Astrocyte (in vitro differentiated cells and primary cell): Measurements from ENCODE around the gene IFT20. TPM values are rescaled to one million over a fixed set of nuclear protein-coding genes. Genes with fewer than 3 reads are reported as not detected.

Experiments used
- DNase-seq: peaks from one replicate; pipeline ENCODE4 v3.0.0-alpha.2; 2010; ENCODE audit warnings: low read depth
- FAIRE-seq: peaks from 2 replicates; lab custom pipeline; 2011; peaks lifted over from hg19 to GRCh38; lab: Jason Lieb, UNC
- H2AFZ ChIP-seq: 2 replicates; pipeline ENCODE4 v1.6.0; 2012; ENCODE audit warnings: low read depth, low read length, inconsistent platforms
- H3K27ac ChIP-seq: 2 replicates; pipeline ENCODE4 v1.5.1; 2011; ENCODE audit warnings: low read depth, low read length, inconsistent platforms
- H3K27me3 ChIP-seq: 2 replicates; pipeline ENCODE4 v1.6.0; 2011; ENCODE audit warnings: low read length, inconsistent platforms; ENCODE audit not compliant: insufficient read depth
- H3K36me3 ChIP-seq: 2 replicates; pipeline ENCODE4 v1.5.1; 2011; ENCODE audit warnings: low read length, inconsistent platforms; ENCODE audit not compliant: insufficient read depth
- H3K4me1 ChIP-seq: 2 replicates; pipeline ENCODE4 v1.5.1; 2011; ENCODE audit warnings: low read length, inconsistent platforms; ENCODE audit not compliant: insufficient read depth
- H3K4me2 ChIP-seq: 2 replicates; pipeline ENCODE4 v1.6.0; 2012; ENCODE audit warnings: low read length, inconsistent platforms
- H3K4me3 ChIP-seq: 2 replicates; pipeline ENCODE4 v1.5.1; 2011; ENCODE audit warnings: low read depth, mild to moderate bottlenecking, low read length, inconsistent platforms; ENCODE audit not compliant: insufficient read depth
- H3K79me2 ChIP-seq: 2 replicates; pipeline ENCODE4 v1.6.0; 2012; ENCODE audit warnings: mild to moderate bottlenecking, low read length, inconsistent platforms; ENCODE audit not compliant: insufficient read depth
- H3K9ac ChIP-seq: 2 replicates; pipeline ENCODE4 v1.6.0; 2012; ENCODE audit warnings: mild to moderate bottlenecking, low read length, inconsistent platforms
- H3K9me3 ChIP-seq: 2 replicates; pipeline ENCODE4 v1.5.1; 2012; ENCODE audit warnings: low read depth, mild to moderate bottlenecking, low read length, inconsistent platforms; ENCODE audit not compliant: insufficient read depth
- H4K20me1 ChIP-seq: 2 replicates; pipeline ENCODE4 v1.6.0; 2012; ENCODE audit warnings: low read length, inconsistent platforms; ENCODE audit not compliant: insufficient read depth
- H3K27ac Mint-ChIP-seq: one replicate; pipeline ENCODE4 v1.8.0; 2021; ENCODE audit warnings: mild to moderate bottlenecking, mixed read lengths; ENCODE audit not compliant: unreplicated experiment
- H3K27me3 Mint-ChIP-seq: one replicate; pipeline ENCODE4 v1.8.0; 2021; ENCODE audit warnings: low read depth, mixed read lengths; ENCODE audit not compliant: unreplicated experiment
- H3K36me3 Mint-ChIP-seq: one replicate; pipeline ENCODE4 v1.8.0; 2021; ENCODE audit warnings: low read depth, mixed read lengths; ENCODE audit not compliant: unreplicated experiment
- H3K4me1 Mint-ChIP-seq: one replicate; pipeline ENCODE4 v1.8.0; 2021; ENCODE audit warnings: low read depth, mixed read lengths; ENCODE audit not compliant: unreplicated experiment
- H3K4me3 Mint-ChIP-seq: one replicate; pipeline ENCODE4 v1.8.0; 2021; ENCODE audit warnings: mild to moderate bottlenecking, moderate library complexity, mixed read lengths; ENCODE audit not compliant: unreplicated experiment
- H3K9me3 Mint-ChIP-seq: one replicate; pipeline ENCODE4 v1.8.0; 2021; ENCODE audit warnings: mild to moderate bottlenecking, mixed read lengths; ENCODE audit not compliant: unreplicated experiment
- EZH2 ChIP-seq: IDR thresholded peaks from 2 replicates; pipeline ENCODE4 v1.6.1; 2012; ENCODE audit warnings: mild to moderate bottlenecking, low read length, inconsistent platforms; ENCODE audit not compliant: insufficient read depth
- total RNA-seq: library from RNA; stranded (reverse); gene quantifications from 2 replicates; pipeline ENCODE4 v1.2.1, GENCODE V29; 2021
- TF ChIP-seq, protein P1 (sequence below): IDR thresholded peaks from 2 replicates; pipeline ENCODE4 v1.5.1; 2011; ENCODE audit warnings: low read depth, mild to moderate bottlenecking, inconsistent platforms, low read length, moderate library complexity; ENCODE audit not compliant: insufficient read depth

The IFT20 gene
- total RNA-seq, 1 donor from 2014 or later = 70.4 TPM

DNA sequence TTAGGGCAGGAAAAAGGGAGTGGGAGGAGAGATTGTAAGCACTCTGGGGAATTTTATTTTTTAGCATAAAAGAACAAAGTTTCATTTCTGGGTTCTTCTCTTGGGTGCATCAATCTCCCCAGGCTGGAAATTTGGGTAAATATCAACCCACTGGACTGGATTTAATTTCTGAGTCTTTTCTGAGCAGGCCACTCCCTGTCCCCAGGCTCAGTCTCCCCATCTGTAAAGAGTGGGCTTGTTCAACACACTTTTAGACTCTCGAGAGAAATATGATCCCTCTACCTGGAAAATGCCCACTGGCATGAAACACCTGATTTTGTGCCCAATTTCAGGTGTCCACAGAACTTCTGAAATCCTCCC is 35.5 kb upstream of the IFT20 start:
- no peak for FAIRE-seq
- Histone ChIP-seq H3K36me3 (no peaks in the 10 kb centered on the region), H3K4me1 (peaks cover 21% of the 10 kb centered on the region), H3K9ac (peak overlapping the region; percentile 32), H3K9me3 (no peaks in the 10 kb centered on the region), H3K27ac (no peak overlapping the region), H3K79me2 (peaks cover 12% of the 10 kb centered on the region), H3K4me2 (peak overlapping the region; percentile 100), H3K27me3 (no peaks in the 10 kb centered on the region), H3K4me3 (peak overlapping the region; percentile 73), H2AFZ (peak overlapping the region; percentile 38), H4K20me1 (peaks cover 29% of the 10 kb centered on the region)
- no peaks in the 10 kb centered on the region for H3K9me3 Mint-ChIP-seq
- peak overlapping the region; percentile 84 for H3K4me3 Mint-ChIP-seq
- H3K27ac Mint-ChIP-seq = peak overlapping the region; percentile 93
- no peak for TF ChIP-seq EZH2
- TF ChIP-seq, protein P1, sequence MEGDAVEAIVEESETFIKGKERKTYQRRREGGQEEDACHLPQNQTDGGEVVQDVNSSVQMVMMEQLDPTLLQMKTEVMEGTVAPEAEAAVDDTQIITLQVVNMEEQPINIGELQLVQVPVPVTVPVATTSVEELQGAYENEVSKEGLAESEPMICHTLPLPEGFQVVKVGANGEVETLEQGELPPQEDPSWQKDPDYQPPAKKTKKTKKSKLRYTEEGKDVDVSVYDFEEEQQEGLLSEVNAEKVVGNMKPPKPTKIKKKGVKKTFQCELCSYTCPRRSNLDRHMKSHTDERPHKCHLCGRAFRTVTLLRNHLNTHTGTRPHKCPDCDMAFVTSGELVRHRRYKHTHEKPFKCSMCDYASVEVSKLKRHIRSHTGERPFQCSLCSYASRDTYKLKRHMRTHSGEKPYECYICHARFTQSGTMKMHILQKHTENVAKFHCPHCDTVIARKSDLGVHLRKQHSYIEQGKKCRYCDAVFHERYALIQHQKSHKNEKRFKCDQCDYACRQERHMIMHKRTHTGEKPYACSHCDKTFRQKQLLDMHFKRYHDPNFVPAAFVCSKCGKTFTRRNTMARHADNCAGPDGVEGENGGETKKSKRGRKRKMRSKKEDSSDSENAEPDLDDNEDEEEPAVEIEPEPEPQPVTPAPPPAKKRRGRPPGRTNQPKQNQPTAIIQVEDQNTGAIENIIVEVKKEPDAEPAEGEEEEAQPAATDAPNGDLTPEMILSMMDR = no peak
- peaks cover 7% of the 10 kb centered on the region for H3K36me3 Mint-ChIP-seq
- H3K4me1 Mint-ChIP-seq = peaks cover 15% of the 10 kb centered on the region
- DNase-seq = no peak
- peaks cover 12% of the 10 kb centered on the region for H3K27me3 Mint-ChIP-seq

DNA sequence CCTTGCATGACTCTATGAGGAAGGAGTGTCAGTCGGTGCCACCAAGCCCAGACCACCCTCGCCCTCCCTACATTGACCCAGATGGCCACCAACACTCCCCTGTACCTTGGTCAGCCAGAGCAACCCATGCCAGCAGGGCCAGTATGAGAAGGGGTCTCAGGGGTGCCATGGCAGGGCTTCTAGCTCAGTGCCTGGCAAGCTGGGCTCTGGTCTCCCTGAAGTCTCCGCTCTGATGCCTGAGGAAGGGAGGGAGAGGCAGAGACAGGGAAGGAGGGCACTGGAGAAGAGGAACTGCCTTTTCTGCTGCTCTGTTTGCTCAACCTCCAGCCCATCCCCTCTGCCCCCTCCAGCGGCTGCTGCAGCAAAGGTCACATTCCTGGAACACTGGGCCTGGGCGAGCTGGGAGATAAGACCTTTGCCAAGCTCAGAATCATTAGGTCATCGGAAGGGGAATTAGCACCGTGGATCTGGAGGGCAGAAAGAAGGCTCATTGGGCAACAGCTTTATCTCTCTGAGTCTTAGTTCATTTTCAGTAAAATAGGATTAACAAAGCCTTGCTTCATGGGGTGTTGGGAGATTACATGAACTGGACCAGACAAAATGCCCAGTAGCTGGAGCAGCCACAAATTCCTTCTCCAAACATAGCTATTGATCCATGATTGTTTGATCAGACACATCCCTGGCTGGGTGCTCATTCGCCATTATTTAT is 34.9 kb upstream of the IFT20 start, which contains the start of gene VTN:
Gene VTN (minus strand): TSS at position 273 of the 709 bp plus-strand sequence. CDS start 104 bp downstream, at position 169.
- peak within 1 kb of the TSS; percentile 100 for H3K4me2 ChIP-seq
- no peaks in the 10 kb centered on the region for H3K36me3 ChIP-seq
- H3K27ac ChIP-seq = no peak within 1 kb of the TSS
- Mint-ChIP-seq H3K27ac (peak within 1 kb of the TSS; percentile 93), H3K27me3 (peaks cover 12% of the 10 kb centered on the region), H3K9me3 (no peaks in the 10 kb centered on the region), H3K36me3 (peaks cover 7% of the 10 kb centered on the region), H3K4me1 (peaks cover 15% of the 10 kb centered on the region), H3K4me3 (peak within 1 kb of the TSS; percentile 84)
- H3K9me3 ChIP-seq = no peaks in the 10 kb centered on the region
- H4K20me1 ChIP-seq = peaks cover 29% of the 10 kb centered on the region
- no peak for TF ChIP-seq EZH2
- TF ChIP-seq, protein P1 = no peak
- H3K79me2 ChIP-seq = peaks cover 12% of the 10 kb centered on the region
- H3K4me1 ChIP-seq = peaks cover 21% of the 10 kb centered on the region
- H3K4me3 ChIP-seq = peak within 1 kb of the TSS; percentile 73
- no peak for DNase-seq
- no peaks in the 10 kb centered on the region for H3K27me3 ChIP-seq
- peak within 1 kb of the TSS; percentile 38 for H2AFZ ChIP-seq
- peak within 1 kb of the TSS; percentile 32 for H3K9ac ChIP-seq
- no peak for FAIRE-seq

DNA sequence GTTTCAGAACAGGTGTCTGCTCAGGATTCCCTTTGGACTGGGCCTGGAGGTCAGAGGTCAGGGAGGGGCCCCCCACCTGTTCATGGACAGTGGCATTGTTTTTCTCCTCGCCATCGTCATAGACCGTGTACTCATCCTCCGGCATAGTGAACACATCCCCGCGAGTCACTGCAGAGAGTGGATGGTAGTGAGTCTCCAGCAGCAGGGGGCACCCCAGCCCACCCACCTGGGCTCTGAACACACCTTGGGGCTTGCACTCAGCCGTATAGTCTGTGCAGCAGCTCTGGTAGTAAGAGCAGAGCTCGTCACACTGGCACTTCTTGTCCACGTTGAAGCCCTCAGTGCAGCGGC is 34.4 kb upstream of the IFT20 start:
- Mint-ChIP-seq H3K9me3 (no peaks in the 10 kb centered on the region), H3K27ac (peak overlapping the region; percentile 41), H3K27me3 (peaks cover 9% of the 10 kb centered on the region), H3K4me1 (peaks cover 15% of the 10 kb centered on the region), H3K4me3 (no peak overlapping the region), H3K36me3 (peaks cover 7% of the 10 kb centered on the region)
- DNase-seq (no peak), FAIRE-seq (no peak)
- Histone ChIP-seq H3K4me1 (peaks cover 21% of the 10 kb centered on the region), H3K9me3 (no peaks in the 10 kb centered on the region), H3K4me3 (no peak overlapping the region), H3K27me3 (no peaks in the 10 kb centered on the region), H3K27ac (no peak overlapping the region), H3K9ac (no peak overlapping the region), H2AFZ (no peak overlapping the region), H3K4me2 (no peak overlapping the region), H3K36me3 (no peaks in the 10 kb centered on the region), H3K79me2 (peaks cover 8% of the 10 kb centered on the region), H4K20me1 (peaks cover 24% of the 10 kb centered on the region)
- TF ChIP-seq EZH2 = no peak
- TF ChIP-seq, protein P1 = no peak
